ENCODE results near the gene UVSSA.

- TF ChIP-seq EZH2 (IDR thresholded peaks at IDR 0.05) (no peak), POLR2AphosphoS5 (IDR thresholded peaks at IDR 0.05; ENCODE audit: borderline replicate concordance, low read depth, low read length) (no peak)
Observed at GRCh38 chr4:1414831-1415680, 68.0 kb downstream of the UVSSA start.
